ENCODE measurements around the gene DCLK2.

The DCLK2 gene

DNA sequence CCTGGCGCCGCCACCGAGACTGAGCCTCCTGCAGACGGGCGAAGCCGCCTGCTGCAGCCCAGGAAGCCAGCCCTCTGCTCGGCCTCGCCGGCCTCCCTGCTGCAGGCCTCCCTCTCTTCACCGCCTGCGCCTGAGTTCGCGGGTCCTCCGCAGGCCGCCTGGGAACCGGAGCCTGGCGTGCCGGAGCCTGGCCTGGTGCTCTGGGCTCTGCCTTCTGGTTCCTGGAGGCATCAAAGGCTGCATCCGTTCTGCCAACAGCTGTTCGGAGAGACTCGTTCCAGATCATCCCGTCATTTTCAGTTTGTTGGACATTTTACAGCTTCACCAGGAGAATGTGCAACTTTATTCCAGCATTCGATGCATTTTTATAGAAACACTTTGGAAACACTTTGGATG, 178.0 kb downstream of the DCLK2 start:
- in situ Hi-C loops (cut with MboI; ENCODE audit: low sequenced_read_pairs): no loop called here

DNA sequence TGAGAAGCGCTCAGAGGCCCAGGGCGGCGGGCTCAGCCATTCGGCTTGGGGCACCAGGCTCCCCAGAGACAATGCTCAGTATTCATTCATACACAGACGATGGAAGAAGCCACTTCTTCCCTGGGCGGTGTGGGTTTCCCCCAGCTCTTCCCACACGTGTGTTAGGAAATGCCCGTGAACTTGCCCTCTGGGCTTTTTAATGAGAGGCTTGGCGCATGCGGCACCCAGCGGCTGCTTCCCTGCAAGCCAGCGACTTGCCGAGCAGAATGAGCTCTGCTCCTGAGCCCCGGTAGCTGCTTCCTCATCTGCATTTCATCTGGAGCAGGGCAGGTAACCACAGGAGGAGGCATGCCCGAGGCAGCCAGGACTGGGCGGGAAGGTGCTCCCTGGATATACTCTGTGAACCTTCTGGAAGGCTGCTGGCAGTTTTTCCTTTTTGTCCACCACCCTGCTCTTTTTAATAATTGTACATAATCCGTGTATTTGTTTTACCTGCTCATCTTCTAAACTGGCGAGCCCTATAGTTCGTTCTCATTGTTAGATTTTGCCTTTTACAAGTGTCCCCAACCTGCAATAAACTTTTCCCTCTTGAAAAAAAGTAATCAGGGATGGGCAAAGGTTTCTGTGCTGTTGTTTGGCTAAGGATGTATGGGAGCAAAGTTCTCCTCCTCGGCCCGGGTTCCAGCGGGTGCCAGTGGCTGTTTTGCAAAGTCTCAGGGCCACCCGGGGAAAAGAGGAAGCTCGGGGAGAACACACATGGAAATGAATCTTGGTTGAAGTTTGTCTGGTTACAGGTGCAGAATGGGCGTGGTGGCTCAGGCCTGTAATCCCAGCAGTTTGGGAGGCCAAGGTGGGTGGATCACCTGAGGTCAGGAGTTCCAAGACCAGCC, 178.8 kb downstream of the DCLK2 start:
- in situ Hi-C loops (cut with MboI; ENCODE audit: low sequenced_read_pairs): no loop called here

DNA sequence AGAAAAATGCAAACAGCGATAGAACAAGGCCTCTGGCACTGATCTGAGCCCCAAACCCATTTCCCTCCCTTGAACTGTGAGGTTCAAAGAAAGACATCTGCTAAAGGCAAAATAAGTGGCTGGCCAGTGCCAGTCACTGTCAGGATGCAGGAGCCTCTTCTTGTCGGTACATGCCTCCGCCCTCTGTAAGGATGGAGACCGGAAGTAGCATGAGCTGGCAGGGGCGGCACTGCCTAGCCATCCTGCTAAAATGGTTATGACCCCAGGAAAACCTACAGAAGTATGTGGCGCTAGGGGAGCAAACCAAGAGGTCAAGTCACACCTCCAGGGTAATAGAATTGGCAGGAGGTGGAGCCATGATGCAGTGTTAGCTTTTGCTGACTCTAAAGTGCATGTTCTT, 180.3 kb downstream of the DCLK2 start:
- in situ Hi-C loops (cut with MboI; ENCODE audit: low sequenced_read_pairs): no loop called here

- in situ Hi-C loops (cut with MboI; ENCODE audit: low sequenced_read_pairs): no loop called here
Observed at GRCh38 chr4:150259861-150260567, 181.8 kb downstream of the DCLK2 start.

GRCh38 chr4:150261571-150261970, 183.3 kb downstream of the DCLK2 start:
- in situ Hi-C loops (cut with MboI; ENCODE audit: low sequenced_read_pairs): no loop called here

- in situ Hi-C loops (cut with MboI; ENCODE audit: low sequenced_read_pairs): no loop called here
Observed at GRCh38 chr4:150262611-150263010, 184.4 kb downstream of the DCLK2 start.

DNA sequence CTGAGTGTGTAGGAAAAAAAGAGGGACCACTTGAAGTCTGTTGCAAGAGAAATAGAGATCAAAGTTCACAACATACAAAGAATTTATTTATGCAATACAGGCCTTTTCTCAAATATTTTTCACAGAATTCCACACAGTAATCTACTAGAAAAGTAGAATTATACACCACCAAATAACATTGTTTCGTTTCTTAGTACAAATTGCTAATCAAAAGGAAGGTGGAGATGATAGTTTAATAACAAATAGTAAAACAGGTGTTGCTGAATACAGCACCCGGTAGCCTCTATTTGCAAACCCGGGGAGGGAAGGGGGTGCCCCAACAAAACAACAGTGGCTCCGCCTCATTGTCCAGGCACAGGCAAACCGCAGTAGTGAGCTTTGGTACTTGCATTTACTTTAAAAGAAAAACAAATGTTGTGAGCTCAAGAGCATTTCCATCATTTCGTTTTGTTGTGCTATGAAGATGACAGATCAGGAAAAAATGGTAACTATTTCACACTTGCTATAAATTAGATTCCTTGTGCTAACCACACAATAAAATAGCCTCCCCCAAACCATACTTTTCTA, 186.4 kb downstream of the DCLK2 start:
- in situ Hi-C loops (cut with MboI; ENCODE audit: low sequenced_read_pairs): no loop called here

GRCh38 chr4:150265806-150266205, 187.6 kb downstream of the DCLK2 start:
- in situ Hi-C loops (cut with MboI; ENCODE audit: low sequenced_read_pairs): no loop called here

GRCh38 chr4:150268444-150268843, 190.2 kb downstream of the DCLK2 start:
- in situ Hi-C loops (cut with MboI; ENCODE audit: low sequenced_read_pairs): no loop called here

- in situ Hi-C loops (cut with MboI; ENCODE audit: low sequenced_read_pairs): loop anchor here (25.0 kb wide), 1 partner anchor 584 kb away; no protein-coding TSS in a partner anchor
Observed at GRCh38 chr4:150278206-150278605, 200.0 kb downstream of the DCLK2 start.

DNA sequence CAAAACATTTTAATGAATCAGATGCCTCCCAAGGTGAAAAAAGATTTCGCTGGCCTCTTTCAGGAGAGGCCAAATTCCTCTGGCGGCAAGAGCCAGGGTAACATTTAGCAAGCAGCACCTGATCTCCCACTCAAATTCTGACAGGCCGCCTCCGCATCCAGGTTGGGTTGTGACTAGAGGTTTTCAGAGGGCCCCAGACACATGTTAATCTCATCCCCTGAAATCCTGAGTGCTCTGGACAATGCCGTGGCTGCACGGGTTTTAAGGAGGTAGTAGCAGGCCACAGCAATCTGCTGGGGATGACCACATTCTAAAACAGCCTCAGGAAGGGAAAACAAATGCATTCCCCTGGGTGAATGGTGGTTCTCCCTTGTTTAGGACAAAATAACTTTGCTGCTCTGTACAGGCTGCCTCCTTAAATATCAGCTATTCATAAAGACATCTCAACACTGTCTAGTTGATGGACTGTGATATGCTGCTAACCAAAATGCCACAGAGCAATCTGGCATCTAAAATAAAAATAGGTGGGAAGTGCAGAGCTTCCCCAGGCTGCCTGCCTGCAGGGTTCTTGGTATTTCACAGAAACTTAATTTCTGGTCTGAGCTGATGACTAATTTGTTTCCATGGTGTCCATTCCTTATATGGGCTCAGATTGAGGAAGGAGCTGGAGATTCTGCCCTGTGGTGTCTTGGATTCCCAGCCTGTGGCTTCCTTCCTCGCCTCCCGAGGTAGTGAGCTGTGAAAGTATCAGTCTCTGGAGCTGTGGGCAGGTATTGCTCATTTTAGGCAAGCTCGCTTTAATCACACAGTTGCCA, 202.0 kb downstream of the DCLK2 start:
- in situ Hi-C loops (cut with MboI; ENCODE audit: low sequenced_read_pairs): loop anchor here (25.0 kb wide), 1 partner anchor 582 kb away; no protein-coding TSS in a partner anchor

- in situ Hi-C loops (cut with MboI; ENCODE audit: low sequenced_read_pairs): loop anchor here (25.0 kb wide), 1 partner anchor 581 kb away; no protein-coding TSS in a partner anchor
Observed at GRCh38 chr4:150280975-150281374, 202.7 kb downstream of the DCLK2 start.

DNA sequence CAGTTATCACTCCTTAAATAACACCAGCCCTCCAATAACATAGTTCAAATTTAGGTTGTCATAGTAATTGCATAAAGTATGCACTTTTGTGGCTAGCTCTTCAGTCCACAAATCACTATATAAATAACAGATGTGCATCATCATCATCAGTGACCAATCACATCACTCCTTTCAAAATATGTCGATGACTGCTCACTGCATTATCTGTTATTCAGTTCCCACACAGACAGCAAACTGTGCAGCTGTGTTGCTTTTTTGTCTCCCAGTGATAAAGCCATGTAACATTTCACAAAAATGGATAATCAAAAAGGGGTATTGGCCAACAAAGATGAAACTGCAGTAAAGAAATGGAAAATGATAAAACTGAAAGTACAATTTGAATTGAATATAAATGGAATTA, 205.4 kb downstream of the DCLK2 start:
- in situ Hi-C loops (cut with MboI; ENCODE audit: low sequenced_read_pairs): loop anchor here (25.0 kb wide), 1 partner anchor 579 kb away; no protein-coding TSS in a partner anchor

DNA sequence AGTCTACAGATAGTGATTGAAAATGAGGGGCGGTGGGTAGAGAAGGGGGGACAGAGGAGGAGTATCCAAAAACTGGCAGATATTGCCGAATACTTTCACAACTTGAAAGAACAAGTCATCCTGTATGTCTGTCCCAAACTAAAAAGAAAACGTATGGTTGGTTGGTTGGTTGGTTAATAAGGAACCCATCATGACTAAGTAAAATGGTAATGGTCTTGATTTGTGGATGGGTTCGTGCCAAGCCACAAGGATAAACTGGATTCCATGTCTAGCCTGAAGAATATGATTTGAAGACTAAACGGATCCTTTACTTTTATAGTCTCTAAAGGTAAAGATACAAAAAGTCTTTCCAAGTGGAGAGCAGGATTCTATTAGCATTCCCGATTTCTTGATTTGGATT, 208.4 kb downstream of the DCLK2 start:
- in situ Hi-C loops (cut with MboI; ENCODE audit: low sequenced_read_pairs): loop anchor here (25.0 kb wide), 1 partner anchor 576 kb away; no protein-coding TSS in a partner anchor

DNA sequence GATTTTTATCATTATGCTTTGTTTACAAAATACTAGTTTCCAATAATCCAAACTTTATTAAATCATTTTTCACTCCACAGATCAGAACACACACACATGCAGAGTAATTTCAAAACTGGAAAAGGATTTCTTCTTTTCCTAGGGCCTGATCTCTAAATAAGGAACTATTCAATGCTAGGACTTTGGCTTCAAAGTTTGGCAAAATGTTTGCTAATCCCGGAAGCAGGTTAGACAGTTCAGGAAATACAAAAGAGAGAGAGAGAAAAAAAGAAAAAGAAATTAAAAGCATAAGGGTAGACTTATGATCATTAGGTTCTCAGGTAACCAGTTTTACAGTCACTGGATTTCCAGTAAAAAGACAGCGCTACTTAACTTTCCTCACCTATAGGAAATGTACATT, 211.0 kb downstream of the DCLK2 start:
- in situ Hi-C loops (cut with MboI; ENCODE audit: low sequenced_read_pairs): loop anchor here (25.0 kb wide), 1 partner anchor 573 kb away; no protein-coding TSS in a partner anchor

GRCh38 chr4:150289881-150290280, 211.6 kb downstream of the DCLK2 start:
- in situ Hi-C loops (cut with MboI; ENCODE audit: low sequenced_read_pairs): loop anchor here (25.0 kb wide), 1 partner anchor 572 kb away; no protein-coding TSS in a partner anchor

DNA sequence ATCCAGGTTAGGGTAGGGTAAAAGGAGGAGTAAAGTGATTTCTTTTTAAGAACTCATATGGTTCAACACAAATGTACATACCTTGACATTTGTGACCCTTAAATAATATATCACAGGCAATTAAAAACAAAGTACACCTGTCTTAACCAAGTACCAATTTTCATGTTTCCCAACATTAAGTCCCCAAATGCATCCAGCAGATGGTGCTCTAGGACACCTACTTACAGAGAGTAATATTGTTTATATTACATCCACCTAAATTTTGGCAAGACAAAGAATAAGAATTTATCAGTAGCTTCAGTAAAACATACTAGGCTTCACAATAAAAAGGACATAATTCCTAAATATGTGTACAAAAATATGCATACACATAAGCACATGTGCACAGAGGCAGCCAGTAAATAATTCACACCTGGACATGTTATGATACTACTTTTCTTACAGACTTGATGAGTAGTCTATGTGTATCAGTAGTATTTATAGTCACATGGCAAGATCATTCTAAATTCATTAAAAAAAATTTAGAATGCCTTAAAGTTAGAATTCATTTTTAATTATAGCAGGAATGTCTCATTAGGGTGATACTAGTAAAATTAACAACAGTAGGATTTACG, 219.7 kb downstream of the DCLK2 start:
- in situ Hi-C loops (cut with MboI; ENCODE audit: low sequenced_read_pairs): loop anchor here (25.0 kb wide), 1 partner anchor 564 kb away; no protein-coding TSS in a partner anchor

DNA sequence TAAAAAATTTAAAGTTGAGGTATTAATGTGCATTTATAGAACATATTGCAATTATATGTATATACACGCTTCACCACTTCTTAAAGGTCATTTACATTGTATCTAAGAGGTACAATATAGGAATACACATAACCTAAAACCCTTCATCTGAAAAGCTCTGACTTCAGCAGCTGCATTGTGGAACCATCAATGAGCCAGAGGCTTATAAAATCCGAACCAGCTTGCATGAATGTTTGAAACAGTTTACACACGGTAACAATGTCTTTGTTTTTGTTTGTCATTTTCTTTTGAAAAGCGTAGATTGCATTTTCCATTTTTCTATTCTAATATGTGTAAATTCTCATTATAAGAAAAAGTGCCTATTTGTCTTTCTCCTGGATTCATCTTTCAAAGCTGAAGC, 221.6 kb downstream of the DCLK2 start:
- in situ Hi-C loops (cut with MboI; ENCODE audit: low sequenced_read_pairs): loop anchor here (25.0 kb wide), 1 partner anchor 562 kb away; no protein-coding TSS in a partner anchor

DNA sequence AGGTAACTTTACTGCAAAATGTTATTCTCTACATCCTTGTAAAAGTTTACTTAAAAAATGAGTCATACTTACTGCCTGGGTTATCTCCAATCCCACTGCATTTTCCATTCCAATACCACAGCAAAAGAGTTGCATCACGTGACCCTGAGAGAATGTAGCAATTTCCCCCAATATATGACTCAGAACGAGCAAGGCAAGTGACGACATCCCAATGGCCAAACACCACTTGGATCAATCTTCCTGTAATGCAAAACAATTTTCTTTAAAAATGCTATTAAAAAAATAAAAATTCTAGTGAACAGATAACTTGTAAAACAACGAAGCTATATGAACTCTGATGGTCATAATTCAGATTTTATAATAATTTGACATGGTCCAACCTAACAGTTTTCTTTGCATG, 224.3 kb downstream of the DCLK2 start:
- in situ Hi-C loops (cut with MboI; ENCODE audit: low sequenced_read_pairs): no loop called here

GRCh38 chr4:150305995-150306394, 227.8 kb downstream of the DCLK2 start:
- in situ Hi-C loops (cut with MboI; ENCODE audit: low sequenced_read_pairs): no loop called here

Data from HL-60/S4 treated with phorbol 12-myristate 13-acetate at 8.2 ng/mL for 4 days and 3 days (cell line).